ENCODE results near the gene BIRC2.
"Not testable (repeated sequence)": the region's sequence is repeated elsewhere in the genome, so short reads cannot be mapped to it uniquely, and the experiment has no call there.

The BIRC2 gene

GRCh38 chr11:102323542-102324251 is 23.3 kb upstream of the BIRC2 start:
- no peak for DNase-seq (ENCODE audit: low read depth in 2 of 2)

GRCh38 chr11:102325088-102325487 is 21.9 kb upstream of the BIRC2 start:
- DNase-seq (ENCODE audit: low read depth in 2 of 2), result no peak

GRCh38 chr11:102328748-102329147 is 18.3 kb upstream of the BIRC2 start:
- no peak for DNase-seq (ENCODE audit: low read depth in 2 of 2)

- DNase-seq (ENCODE audit: low read depth in 2 of 2), result no peak
These were observed 16.8 kb upstream of the BIRC2 start for GRCh38 chr11:102330231-102330630.

- no peak for DNase-seq (ENCODE audit: low read depth in 2 of 2)
These were observed 15.7 kb upstream of the BIRC2 start for GRCh38 chr11:102331341-102331740.

- DNase-seq (ENCODE audit: low read depth in 2 of 2), result no peak
These were observed 14.4 kb upstream of the BIRC2 start for GRCh38 chr11:102332611-102332994.

GRCh38 chr11:102338479-102339010 is 8.5 kb upstream of the BIRC2 start:
- DNase-seq (ENCODE audit: low read depth in 2 of 2), result no peak

- DNase-seq (ENCODE audit: low read depth in 2 of 2), result not testable (repeated sequence)
These were observed 5.7 kb upstream of the BIRC2 start for GRCh38 chr11:102341311-102341710.

- peak; percentile 43 to 48 for DNase-seq (ENCODE audit: low read depth in 2 of 2)
These were observed 5.1 kb upstream of the BIRC2 start for GRCh38 chr11:102341844-102342318.

GRCh38 chr11:102343809-102344208 is 3.2 kb upstream of the BIRC2 start:
- DNase-seq (ENCODE audit: low read depth in 2 of 2), result no peak

GRCh38 chr11:102345904-102346303 is 1.1 kb upstream of the BIRC2 start:
- DNase-seq (ENCODE audit: low read depth in 2 of 2), result no peak

- DNase-seq (ENCODE audit: low read depth in 2 of 2), result no peak
These were observed 612 bp upstream of the BIRC2 start for GRCh38 chr11:102346456-102346747.

GRCh38 chr11:102347462-102348370 is 702 bp downstream of the BIRC2 start:
- DNase-seq (ENCODE audit: low read depth in 2 of 2), result no peak

- no peak for DNase-seq (ENCODE audit: low read depth in 2 of 2)
These were observed 10.1 kb downstream of the BIRC2 start for GRCh38 chr11:102357116-102357515.

- no peak for DNase-seq (ENCODE audit: low read depth in 2 of 2)
These were observed 12.4 kb downstream of the BIRC2 start for GRCh38 chr11:102359372-102359771.

- no peak for DNase-seq (ENCODE audit: low read depth in 2 of 2)
These were observed 13.7 kb downstream of the BIRC2 start for GRCh38 chr11:102360681-102361080.

- no peak for DNase-seq (ENCODE audit: low read depth in 2 of 2)
These were observed 14.3 kb downstream of the BIRC2 start for GRCh38 chr11:102361086-102362031.

GRCh38 chr11:102364991-102365390 is 18.0 kb downstream of the BIRC2 start:
- DNase-seq (ENCODE audit: low read depth in 2 of 2), result no peak

- no peak for DNase-seq (ENCODE audit: low read depth in 2 of 2)
These were observed 20.4 kb downstream of the BIRC2 start for GRCh38 chr11:102367364-102367763.

GRCh38 chr11:102368472-102368871 is 21.5 kb downstream of the BIRC2 start:
- DNase-seq (ENCODE audit: low read depth in 2 of 2), result no peak

- not testable (repeated sequence) for DNase-seq (ENCODE audit: low read depth in 2 of 2)
These were observed 27.8 kb downstream of the BIRC2 start for GRCh38 chr11:102374633-102375424.
